ENCODE results near the gene LRRFIP1. TPM values are rescaled to one million over a fixed set of nuclear protein-coding genes. Genes with fewer than 3 reads are reported as not detected.

Gene LRRFIP1
- polyA plus RNA-seq, 1 donor from 2014 or later = 96.3 TPM

DNA sequence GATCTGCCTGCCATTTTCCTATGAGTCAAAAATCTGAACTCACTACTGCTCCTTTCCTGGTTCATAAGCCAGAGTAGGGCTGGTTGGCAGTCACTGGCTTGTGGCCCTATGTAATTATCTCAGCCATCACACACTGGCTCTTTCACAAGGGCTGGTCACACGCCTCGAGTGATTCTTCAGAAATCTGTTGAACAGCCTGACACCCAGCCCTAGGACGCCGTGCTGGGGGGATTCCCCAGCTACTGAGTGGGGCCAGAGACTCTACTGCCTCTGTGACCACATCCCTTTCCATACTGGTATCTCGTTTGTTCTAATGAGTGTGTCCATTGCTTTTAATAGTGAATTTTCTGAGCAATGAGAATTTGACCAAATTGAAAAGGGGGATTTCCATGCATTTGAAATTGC, 125.4 kb downstream of the LRRFIP1 start:
- Histone ChIP-seq H3K9ac (ENCODE audit: low read length) (no peak overlapping the region), H3K36me3 (ENCODE audit: insufficient read depth, low read length) (peaks cover 13% of the 10 kb centered on the region), H3K79me2 (replicated peaks; ENCODE audit: insufficient read depth, low read length) (no peaks in the 10 kb centered on the region), H3K4me2 (ENCODE audit: low read length) (no peak overlapping the region), H3K9me3 (ENCODE audit: low read length) (no peaks in the 10 kb centered on the region), H3K9me2 (ENCODE audit: insufficient read depth, low read length) (no peaks in the 10 kb centered on the region), H2AFZ (ENCODE audit: low read depth, low read length) (no peak overlapping the region), H3K27me3 (ENCODE audit: insufficient read depth, low read depth, low read length) (no peaks in the 10 kb centered on the region), H3K4me3 (ENCODE audit: low read length) (no peak overlapping the region), H3K27ac (ENCODE audit: low read length) (no peak overlapping the region), H4K20me1 (ENCODE audit: insufficient read depth) (no peaks in the 10 kb centered on the region), H3F3A (ENCODE audit: insufficient read depth, low read length, poor library complexity, severe bottlenecking) (no peaks in the 10 kb centered on the region)
- TF ChIP-seq TAF1 (IDR thresholded peaks at IDR 0.05; ENCODE audit: low read depth) (no peak), SMC3 (conservative IDR thresholded peaks at IDR 0.05; ENCODE audit: poor library complexity) (no peak), EZH2 (IDR thresholded peaks at IDR 0.05; ENCODE audit: borderline replicate concordance, insufficient read depth, low read length, poor library complexity, severe bottlenecking) (no peak), REST (IDR thresholded peaks at IDR 0.05; ENCODE audit: borderline replicate concordance) (no peak), RAD21 (conservative IDR thresholded peaks at IDR 0.05) (no peak)

- Histone ChIP-seq H4K20me1 (ENCODE audit: insufficient read depth) (no peaks in the 10 kb centered on the region), H3K36me3 (ENCODE audit: insufficient read depth, low read length) (peaks cover 13% of the 10 kb centered on the region), H2AFZ (ENCODE audit: low read depth, low read length) (no peak overlapping the region), H3K27ac (ENCODE audit: low read length) (no peak overlapping the region), H3K9me2 (ENCODE audit: insufficient read depth, low read length) (no peaks in the 10 kb centered on the region), H3F3A (ENCODE audit: insufficient read depth, low read length, poor library complexity, severe bottlenecking) (no peaks in the 10 kb centered on the region), H3K4me2 (ENCODE audit: low read length) (no peak overlapping the region), H3K4me3 (ENCODE audit: low read length) (no peak overlapping the region), H3K9ac (ENCODE audit: low read length) (no peak overlapping the region), H3K79me2 (replicated peaks; ENCODE audit: insufficient read depth, low read length) (no peaks in the 10 kb centered on the region), H3K9me3 (ENCODE audit: low read length) (no peaks in the 10 kb centered on the region), H3K27me3 (ENCODE audit: insufficient read depth, low read depth, low read length) (no peaks in the 10 kb centered on the region)
- no peak for TF ChIP-seq RAD21 (conservative IDR thresholded peaks at IDR 0.05)
- TF ChIP-seq TAF1 (IDR thresholded peaks at IDR 0.05; ENCODE audit: low read depth) = no peak
- TF ChIP-seq EZH2 (IDR thresholded peaks at IDR 0.05; ENCODE audit: borderline replicate concordance, insufficient read depth, low read length, poor library complexity, severe bottlenecking) = no peak
- TF ChIP-seq EP300 (conservative IDR thresholded peaks at IDR 0.05; ENCODE audit: poor library complexity, severe bottlenecking) = no peak
- TF ChIP-seq, protein P1, sequence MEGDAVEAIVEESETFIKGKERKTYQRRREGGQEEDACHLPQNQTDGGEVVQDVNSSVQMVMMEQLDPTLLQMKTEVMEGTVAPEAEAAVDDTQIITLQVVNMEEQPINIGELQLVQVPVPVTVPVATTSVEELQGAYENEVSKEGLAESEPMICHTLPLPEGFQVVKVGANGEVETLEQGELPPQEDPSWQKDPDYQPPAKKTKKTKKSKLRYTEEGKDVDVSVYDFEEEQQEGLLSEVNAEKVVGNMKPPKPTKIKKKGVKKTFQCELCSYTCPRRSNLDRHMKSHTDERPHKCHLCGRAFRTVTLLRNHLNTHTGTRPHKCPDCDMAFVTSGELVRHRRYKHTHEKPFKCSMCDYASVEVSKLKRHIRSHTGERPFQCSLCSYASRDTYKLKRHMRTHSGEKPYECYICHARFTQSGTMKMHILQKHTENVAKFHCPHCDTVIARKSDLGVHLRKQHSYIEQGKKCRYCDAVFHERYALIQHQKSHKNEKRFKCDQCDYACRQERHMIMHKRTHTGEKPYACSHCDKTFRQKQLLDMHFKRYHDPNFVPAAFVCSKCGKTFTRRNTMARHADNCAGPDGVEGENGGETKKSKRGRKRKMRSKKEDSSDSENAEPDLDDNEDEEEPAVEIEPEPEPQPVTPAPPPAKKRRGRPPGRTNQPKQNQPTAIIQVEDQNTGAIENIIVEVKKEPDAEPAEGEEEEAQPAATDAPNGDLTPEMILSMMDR (IDR thresholded peaks at IDR 0.05; ENCODE audit: poor library complexity, severe bottlenecking) = no peak
- no peak for TF ChIP-seq POLR2AphosphoS5 (IDR thresholded peaks at IDR 0.05)
- TF ChIP-seq SMC3 (conservative IDR thresholded peaks at IDR 0.05; ENCODE audit: poor library complexity) = no peak
- no peak for TF ChIP-seq REST (IDR thresholded peaks at IDR 0.05; ENCODE audit: borderline replicate concordance)
- TF ChIP-seq MXI1 (conservative IDR thresholded peaks at IDR 0.05; ENCODE audit: poor library complexity, severe bottlenecking) = no peak
Observed at GRCh38 chr2:237754182-237754581, 126.8 kb downstream of the LRRFIP1 start.
